Gastroesophageal sphincter (tissue), 3 donors: ENCODE data around the gene FBXO39.

ENCODE experiments used
- EP300 ChIP-seq: sonication (generic); formaldehyde crosslinking; IDR thresholded peaks from one replicate; pipeline ENCODE4 v1.6.1; 2017; ENCODE audit warnings: antibody characterized with exemption, mild to moderate bottlenecking
- POLR2A ChIP-seq, 2 donors: fragments of 450-650 bp; IDR thresholded peaks; one replicate each; pipeline ENCODE4 v1.6.1; 2017; ENCODE audit warnings: antibody characterized with exemption in 2 of 2, mild to moderate bottlenecking in 2 of 2, moderate library complexity in 1 of 2
- TF ChIP-seq, protein P1 (sequence below), 4 experiments: fragments of 200-600 bp in 2 of 4; fragments of 450-650 bp in 2 of 4; sonication (generic) in 1 of 4; IDR thresholded peaks; one replicate each; pipeline ENCODE4 v1.5.1; 2017 to 2019; ENCODE audit warnings: antibody characterized with exemption in 4 of 4, mild to moderate bottlenecking in 2 of 4, moderate library complexity in 2 of 4

DNA sequence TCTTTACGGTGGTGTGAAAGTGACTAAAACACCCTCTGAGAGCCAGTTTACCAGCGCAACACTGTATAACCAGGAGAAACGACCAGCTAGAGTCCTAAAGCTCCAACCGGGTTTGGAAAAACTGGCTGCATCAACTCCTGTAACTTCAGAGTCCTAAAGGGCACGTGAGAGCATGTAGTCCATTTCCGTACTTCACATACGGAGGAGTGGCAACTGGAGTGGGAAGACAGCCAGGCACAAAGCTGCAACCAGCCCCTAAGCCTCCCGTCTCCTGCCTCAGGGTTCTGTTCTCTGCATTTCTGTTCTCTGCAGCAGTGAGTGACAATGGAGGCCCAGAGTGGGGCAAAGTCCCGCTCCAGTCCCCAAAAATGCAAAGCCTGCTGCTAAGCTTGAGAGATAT is 36.3 kb downstream of the FBXO39 start:
- TF ChIP-seq, protein P1, sequence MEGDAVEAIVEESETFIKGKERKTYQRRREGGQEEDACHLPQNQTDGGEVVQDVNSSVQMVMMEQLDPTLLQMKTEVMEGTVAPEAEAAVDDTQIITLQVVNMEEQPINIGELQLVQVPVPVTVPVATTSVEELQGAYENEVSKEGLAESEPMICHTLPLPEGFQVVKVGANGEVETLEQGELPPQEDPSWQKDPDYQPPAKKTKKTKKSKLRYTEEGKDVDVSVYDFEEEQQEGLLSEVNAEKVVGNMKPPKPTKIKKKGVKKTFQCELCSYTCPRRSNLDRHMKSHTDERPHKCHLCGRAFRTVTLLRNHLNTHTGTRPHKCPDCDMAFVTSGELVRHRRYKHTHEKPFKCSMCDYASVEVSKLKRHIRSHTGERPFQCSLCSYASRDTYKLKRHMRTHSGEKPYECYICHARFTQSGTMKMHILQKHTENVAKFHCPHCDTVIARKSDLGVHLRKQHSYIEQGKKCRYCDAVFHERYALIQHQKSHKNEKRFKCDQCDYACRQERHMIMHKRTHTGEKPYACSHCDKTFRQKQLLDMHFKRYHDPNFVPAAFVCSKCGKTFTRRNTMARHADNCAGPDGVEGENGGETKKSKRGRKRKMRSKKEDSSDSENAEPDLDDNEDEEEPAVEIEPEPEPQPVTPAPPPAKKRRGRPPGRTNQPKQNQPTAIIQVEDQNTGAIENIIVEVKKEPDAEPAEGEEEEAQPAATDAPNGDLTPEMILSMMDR (IDR thresholded peaks at IDR 0.05), result no peak
- TF ChIP-seq POLR2A (IDR thresholded peaks at IDR 0.05) (no peak), EP300 (no peak)
